ENCODE measurements around the gene MARCHF6.

The MARCHF6 gene

DNA sequence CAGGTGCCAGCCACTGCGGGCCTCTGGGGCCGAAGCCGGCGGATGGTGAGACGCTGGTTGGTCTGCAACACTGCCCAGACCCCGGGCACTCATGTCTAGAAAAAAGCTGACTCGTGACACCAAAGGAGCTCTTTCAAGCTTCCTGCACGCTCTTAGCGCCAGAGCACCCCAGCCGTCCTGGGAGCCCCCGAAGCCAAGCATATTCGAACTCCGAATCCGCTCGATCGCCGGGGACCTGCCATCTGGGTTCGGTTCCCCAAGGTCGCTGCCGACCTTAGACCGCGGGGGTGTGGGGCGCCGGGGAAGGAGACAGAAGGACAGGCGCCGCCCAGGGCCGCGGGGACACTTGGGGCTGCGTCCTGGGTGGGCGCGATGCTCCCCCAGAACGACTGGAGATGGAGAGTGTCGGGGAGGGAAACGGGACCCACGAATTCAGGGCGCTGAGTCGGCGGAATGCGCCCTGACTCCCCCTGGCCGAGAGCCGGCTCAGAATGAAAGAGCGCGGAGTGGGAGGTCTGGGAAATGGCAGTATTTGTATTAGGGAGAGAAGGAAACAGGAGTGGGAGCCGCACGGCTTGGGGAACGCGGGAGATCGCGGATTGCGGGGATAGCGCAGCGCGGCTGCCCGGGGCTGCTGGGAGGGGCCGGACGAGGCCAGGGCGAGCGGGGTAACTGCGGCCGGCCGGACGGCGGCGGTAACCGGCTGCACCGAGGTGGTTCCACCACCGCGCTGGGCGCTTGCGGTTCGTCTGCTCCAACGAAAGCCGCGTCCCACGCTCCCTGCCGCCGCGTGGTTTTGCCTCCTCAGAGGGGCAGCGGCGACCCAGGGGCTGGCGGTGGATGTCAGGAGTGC is 20.1 kb upstream of the MARCHF6 start:
- peak overlapping the region; percentile 63 for H3K4me3 ChIP-seq (ENCODE audit: low read depth, low read length)
- TF ChIP-seq, protein P1, sequence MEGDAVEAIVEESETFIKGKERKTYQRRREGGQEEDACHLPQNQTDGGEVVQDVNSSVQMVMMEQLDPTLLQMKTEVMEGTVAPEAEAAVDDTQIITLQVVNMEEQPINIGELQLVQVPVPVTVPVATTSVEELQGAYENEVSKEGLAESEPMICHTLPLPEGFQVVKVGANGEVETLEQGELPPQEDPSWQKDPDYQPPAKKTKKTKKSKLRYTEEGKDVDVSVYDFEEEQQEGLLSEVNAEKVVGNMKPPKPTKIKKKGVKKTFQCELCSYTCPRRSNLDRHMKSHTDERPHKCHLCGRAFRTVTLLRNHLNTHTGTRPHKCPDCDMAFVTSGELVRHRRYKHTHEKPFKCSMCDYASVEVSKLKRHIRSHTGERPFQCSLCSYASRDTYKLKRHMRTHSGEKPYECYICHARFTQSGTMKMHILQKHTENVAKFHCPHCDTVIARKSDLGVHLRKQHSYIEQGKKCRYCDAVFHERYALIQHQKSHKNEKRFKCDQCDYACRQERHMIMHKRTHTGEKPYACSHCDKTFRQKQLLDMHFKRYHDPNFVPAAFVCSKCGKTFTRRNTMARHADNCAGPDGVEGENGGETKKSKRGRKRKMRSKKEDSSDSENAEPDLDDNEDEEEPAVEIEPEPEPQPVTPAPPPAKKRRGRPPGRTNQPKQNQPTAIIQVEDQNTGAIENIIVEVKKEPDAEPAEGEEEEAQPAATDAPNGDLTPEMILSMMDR (IDR thresholded peaks at IDR 0.05; ENCODE audit: low read depth, low read length) = no peak

- no peak overlapping the region for H3K4me3 ChIP-seq (ENCODE audit: low read depth, low read length)
- TF ChIP-seq, protein P1 (IDR thresholded peaks at IDR 0.05; ENCODE audit: low read depth, low read length) = no peak
These were observed 18.7 kb upstream of the MARCHF6 start for GRCh38 chr5:10334831-10335230.

DNA sequence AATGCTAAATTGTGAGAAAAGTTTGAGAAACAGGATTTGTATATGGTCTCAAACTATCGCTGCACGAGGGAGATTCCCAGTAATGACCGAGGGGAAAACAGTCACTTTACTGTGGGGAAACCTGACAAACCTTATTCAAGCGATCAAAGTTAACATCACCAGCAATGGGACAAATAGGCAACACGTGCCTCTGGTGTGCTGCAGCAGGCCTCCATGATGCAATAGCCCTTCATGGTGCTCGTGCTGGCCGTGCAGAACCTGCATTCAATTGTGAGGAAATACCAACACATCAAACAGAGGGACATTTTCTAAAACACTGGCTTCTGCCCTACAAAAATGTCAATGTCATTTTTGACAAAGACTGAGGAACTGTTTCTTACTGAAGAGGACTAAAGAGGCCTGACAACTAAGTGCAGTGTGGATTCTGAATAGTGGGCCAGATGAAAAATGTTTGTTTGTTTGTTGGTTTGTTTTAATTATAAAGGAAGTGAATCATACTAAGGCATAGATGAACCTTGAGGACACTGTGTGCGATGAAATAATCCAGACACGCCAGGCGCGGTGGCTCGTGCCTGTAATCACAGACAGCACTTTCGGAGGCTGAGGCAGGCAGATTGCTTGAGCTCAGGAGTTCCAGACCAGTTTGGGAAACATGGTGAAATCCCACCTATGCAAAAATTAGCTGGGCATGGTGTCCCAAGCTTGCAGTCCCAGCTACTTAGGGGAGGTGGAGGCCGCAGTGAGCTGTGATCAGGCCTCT is 17.6 kb upstream of the MARCHF6 start:
- H3K4me3 ChIP-seq (ENCODE audit: low read depth, low read length) = no peak overlapping the region
- TF ChIP-seq, protein P1 (IDR thresholded peaks at IDR 0.05; ENCODE audit: low read depth, low read length) = no peak

GRCh38 chr5:10337107-10337506 is 16.4 kb upstream of the MARCHF6 start:
- TF ChIP-seq, protein P1 (IDR thresholded peaks at IDR 0.05; ENCODE audit: low read depth, low read length) = no peak
- no peak overlapping the region for H3K4me3 ChIP-seq (ENCODE audit: low read depth, low read length)

- TF ChIP-seq, protein P1 (IDR thresholded peaks at IDR 0.05; ENCODE audit: low read depth, low read length) = no peak
- H3K4me3 ChIP-seq (ENCODE audit: low read depth, low read length) = no peak overlapping the region
These were observed 15.5 kb upstream of the MARCHF6 start for GRCh38 chr5:10337986-10338385.

GRCh38 chr5:10338686-10339057 is 14.8 kb upstream of the MARCHF6 start:
- TF ChIP-seq, protein P1 (IDR thresholded peaks at IDR 0.05; ENCODE audit: low read depth, low read length) = no peak
- no peak overlapping the region for H3K4me3 ChIP-seq (ENCODE audit: low read depth, low read length)
